Gastroesophageal sphincter (tissue), 4 donors: Measurements from ENCODE around the gene FBXW12. TPM values are rescaled to one million over a fixed set of nuclear protein-coding genes. Genes with fewer than 3 reads are reported as not detected.

Experiments
- ATAC-seq: fragments of 150-250 bp; one replicate; pipeline ENCODE4 v1.9.1; 2016; ENCODE audit warnings: mild to moderate bottlenecking, moderate library complexity
- H3K27ac ChIP-seq, 4 donors: fragments of 200-600 bp; sonication (generic) in 3 of 4; 1 replicate in 3 of 4; 2 replicates in 1 of 4; pipeline ENCODE4 v1.5.1; 2016 to 2019
- H3K27me3 ChIP-seq: fragments of 200-600 bp; sonication (generic); one replicate; pipeline ENCODE4 v1.5.1; 2019
- H3K36me3 ChIP-seq, 2 donors: fragments of 200-600 bp; sonication (generic); one replicate each; pipeline ENCODE4 v1.5.1; 2019; ENCODE audit warnings: control low read depth in 1 of 2
- H3K4me1 ChIP-seq, 3 donors: fragments of 200-600 bp; sonication (generic); 1 replicate in 2 of 3; 2 replicates in 1 of 3; pipeline ENCODE4 v1.5.1; 2016 to 2019; ENCODE audit warnings: control low read depth in 2 of 3
- H3K4me3 ChIP-seq, 2 donors: fragments of 200-600 bp; sonication (generic); one replicate each; pipeline ENCODE4 v1.5.1; 2019; ENCODE audit warnings: mild to moderate bottlenecking in 1 of 2, moderate library complexity in 1 of 2
- H3K9me3 ChIP-seq, 3 donors: fragments of 200-600 bp; sonication (generic); one replicate each; pipeline ENCODE4 v1.5.1; 2017 to 2019; ENCODE audit warnings: control low read depth in 2 of 3
- EP300 ChIP-seq: sonication (generic); formaldehyde crosslinking; IDR thresholded peaks from one replicate; pipeline ENCODE4 v1.6.1; 2017; ENCODE audit warnings: antibody characterized with exemption, mild to moderate bottlenecking
- POLR2A ChIP-seq, 2 donors: fragments of 450-650 bp; IDR thresholded peaks; one replicate each; pipeline ENCODE4 v1.6.1; 2017; ENCODE audit warnings: antibody characterized with exemption in 2 of 2, mild to moderate bottlenecking in 2 of 2, moderate library complexity in 1 of 2
- POLR2AphosphoS5 ChIP-seq: sonication (generic); formaldehyde crosslinking; IDR thresholded peaks from one replicate; pipeline ENCODE4 v1.6.1; 2017; ENCODE audit warnings: antibody characterized with exemption
- WGBS, 2 donors: methylation state at CpG; one replicate each; pipeline ENCODE4 v1.1.5; 2018; ENCODE audit warnings: low coverage in 1 of 2; 5-methylcytosine and 5-hydroxymethylcytosine counted together
- total RNA-seq, 4 donors: library from RNA; depleted of rRNA; stranded (reverse); fragments of >200 nt; gene quantifications; one replicate each; pipeline ENCODE4 v1.1.0, GENCODE V29; 2016
- TF ChIP-seq, protein P1 (sequence below), 4 experiments: fragments of 200-600 bp in 2 of 4; fragments of 450-650 bp in 2 of 4; sonication (generic) in 1 of 4; IDR thresholded peaks; one replicate each; pipeline ENCODE4 v1.5.1; 2017 to 2019; ENCODE audit warnings: antibody characterized with exemption in 4 of 4, mild to moderate bottlenecking in 2 of 4, moderate library complexity in 2 of 4

Gene FBXW12
- total RNA-seq, 4 donors from 2014 or later = not detected

DNA sequence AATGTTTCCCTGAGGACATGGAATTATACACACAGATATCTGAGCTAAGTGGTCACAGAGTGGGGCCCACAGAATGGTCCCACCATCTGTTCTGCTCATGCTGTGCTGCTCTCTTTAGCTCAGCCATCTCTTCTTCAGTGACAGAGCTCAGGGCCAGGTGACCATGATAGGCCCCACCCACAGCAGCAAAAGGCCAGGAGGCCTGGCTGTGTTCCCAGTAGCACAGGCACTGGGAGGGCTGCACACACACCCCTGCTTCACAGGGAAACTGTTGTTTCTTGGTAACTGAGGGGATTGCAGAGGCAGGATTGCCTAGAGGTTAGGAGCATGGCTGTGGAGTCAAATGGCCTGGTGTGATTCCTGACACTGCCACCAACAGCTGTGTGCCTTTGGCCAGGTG is 4.8 kb upstream of the FBXW12 start:
- no peak for ATAC-seq
- H3K27me3 ChIP-seq = no peaks in the 10 kb centered on the region

DNA sequence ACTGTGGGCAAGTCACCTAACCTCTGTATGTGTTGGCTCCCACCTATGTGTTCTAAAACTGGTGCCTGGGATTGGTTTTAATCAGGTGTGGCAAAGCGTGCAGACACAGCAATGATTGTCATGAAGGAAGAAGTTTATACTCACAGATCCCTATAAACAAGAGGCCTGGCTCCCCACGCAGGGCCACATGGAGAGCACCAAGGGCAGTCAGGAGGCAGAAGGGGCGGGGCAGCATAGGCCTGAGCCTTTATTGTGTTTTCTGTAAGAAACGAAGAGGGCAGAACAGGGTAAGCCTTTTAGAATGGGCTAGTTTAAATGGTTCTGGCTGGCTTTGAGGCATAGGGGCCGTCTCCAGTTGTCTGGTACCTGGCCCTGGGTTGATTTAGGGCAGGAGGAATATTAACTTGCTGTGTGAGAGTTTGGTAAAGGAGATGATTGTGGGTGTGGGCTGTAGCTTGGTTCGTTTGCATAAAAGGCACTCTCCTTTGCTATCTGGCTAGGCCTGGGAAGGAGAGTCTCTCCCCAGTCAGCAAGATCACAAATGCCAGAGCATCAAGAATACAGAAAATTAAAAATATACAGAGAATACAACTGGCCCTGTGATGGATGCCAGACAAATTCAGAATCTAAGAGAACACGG is 2.2 kb upstream of the FBXW12 start:
- TF ChIP-seq POLR2AphosphoS5 (no peak), POLR2A (IDR thresholded peaks at IDR 0.05) (no peak), EP300 (no peak)
- TF ChIP-seq, protein P1, sequence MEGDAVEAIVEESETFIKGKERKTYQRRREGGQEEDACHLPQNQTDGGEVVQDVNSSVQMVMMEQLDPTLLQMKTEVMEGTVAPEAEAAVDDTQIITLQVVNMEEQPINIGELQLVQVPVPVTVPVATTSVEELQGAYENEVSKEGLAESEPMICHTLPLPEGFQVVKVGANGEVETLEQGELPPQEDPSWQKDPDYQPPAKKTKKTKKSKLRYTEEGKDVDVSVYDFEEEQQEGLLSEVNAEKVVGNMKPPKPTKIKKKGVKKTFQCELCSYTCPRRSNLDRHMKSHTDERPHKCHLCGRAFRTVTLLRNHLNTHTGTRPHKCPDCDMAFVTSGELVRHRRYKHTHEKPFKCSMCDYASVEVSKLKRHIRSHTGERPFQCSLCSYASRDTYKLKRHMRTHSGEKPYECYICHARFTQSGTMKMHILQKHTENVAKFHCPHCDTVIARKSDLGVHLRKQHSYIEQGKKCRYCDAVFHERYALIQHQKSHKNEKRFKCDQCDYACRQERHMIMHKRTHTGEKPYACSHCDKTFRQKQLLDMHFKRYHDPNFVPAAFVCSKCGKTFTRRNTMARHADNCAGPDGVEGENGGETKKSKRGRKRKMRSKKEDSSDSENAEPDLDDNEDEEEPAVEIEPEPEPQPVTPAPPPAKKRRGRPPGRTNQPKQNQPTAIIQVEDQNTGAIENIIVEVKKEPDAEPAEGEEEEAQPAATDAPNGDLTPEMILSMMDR (IDR thresholded peaks at IDR 0.05) = no peak
- Histone ChIP-seq H3K9me3 (no peaks in the 10 kb centered on the region), H3K4me3 (no peak overlapping the region), H3K36me3 (no peaks in the 10 kb centered on the region), H3K27ac (no peak overlapping the region), H3K4me1 (no peaks in the 10 kb centered on the region), H3K27me3 (no peaks in the 10 kb centered on the region)
- ATAC-seq = no peak
- whole genome bisulfite sequencing, 2 donors = 54 to 67% methylated on average over 2 to 4 of the region's 7 CpGs

More for the DNA sequence above, 4.8 kb upstream of the FBXW12 start:
- no peaks in the 10 kb centered on the region for H3K4me1 ChIP-seq
- no peaks in the 10 kb centered on the region for H3K36me3 ChIP-seq
- no peaks in the 10 kb centered on the region for H3K9me3 ChIP-seq
- no peak for TF ChIP-seq EP300
- TF ChIP-seq, protein P1 (IDR thresholded peaks at IDR 0.05) = no peak
- TF ChIP-seq POLR2A (IDR thresholded peaks at IDR 0.05) = no peak
- no peak overlapping the region for H3K4me3 ChIP-seq
- no peak overlapping the region for H3K27ac ChIP-seq

DNA sequence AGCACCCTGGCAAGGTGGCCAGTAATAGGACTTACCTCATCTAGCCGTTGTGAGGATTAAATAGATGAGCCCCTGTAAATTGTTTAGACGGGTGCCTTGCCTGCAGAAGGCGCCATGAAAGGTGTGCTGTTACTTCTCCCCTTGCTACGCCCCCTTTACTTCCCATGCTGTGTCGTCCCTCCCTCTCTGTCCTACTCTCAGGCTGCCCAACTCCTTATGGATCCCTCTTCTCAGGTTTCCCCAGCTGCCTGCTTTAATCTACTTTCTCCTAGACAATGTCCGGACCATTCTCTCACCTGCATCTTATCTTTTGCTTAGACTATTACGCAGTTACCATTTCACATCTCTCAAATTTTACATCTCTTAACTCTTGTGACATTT is 1.7 kb upstream of the FBXW12 start:
- TF ChIP-seq, protein P1 (IDR thresholded peaks at IDR 0.05) = no peak
- TF ChIP-seq EP300 (no peak), POLR2AphosphoS5 (no peak), POLR2A (IDR thresholded peaks at IDR 0.05) (no peak)
- H3K36me3 ChIP-seq = no peaks in the 10 kb centered on the region
- H3K27ac ChIP-seq = no peak overlapping the region
- 46 to 73% methylated on average over 5 to 7 of the region's 7 CpGs for whole genome bisulfite sequencing, 2 donors
- H3K4me1 ChIP-seq = no peaks in the 10 kb centered on the region
- H3K4me3 ChIP-seq = no peak overlapping the region
- H3K27me3 ChIP-seq = no peaks in the 10 kb centered on the region
- ATAC-seq = no peak
- no peaks in the 10 kb centered on the region for H3K9me3 ChIP-seq

DNA sequence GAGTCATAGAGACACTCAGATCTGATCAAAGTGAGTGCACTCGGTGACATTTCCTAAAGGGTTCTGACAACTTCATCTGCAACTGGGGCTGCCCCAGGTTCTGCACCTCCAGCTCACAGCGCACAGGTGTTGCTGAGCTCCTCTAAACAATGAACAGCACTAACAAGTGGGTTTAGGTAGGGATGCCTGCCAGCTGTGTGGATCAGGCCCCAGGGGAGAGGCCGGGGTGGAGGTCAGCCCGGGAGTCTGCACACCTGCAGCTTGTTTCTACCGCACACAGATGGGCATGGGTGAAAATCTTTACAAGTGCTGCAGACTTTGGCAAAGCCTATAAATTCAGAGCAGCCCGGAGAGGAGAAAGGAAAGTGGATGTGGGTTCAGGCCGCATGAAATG is 355 bp downstream of the FBXW12 start:
- Histone ChIP-seq H3K9me3 (no peaks in the 10 kb centered on the region), H3K4me3 (no peak overlapping the region), H3K27ac (no peak overlapping the region), H3K4me1 (no peaks in the 10 kb centered on the region), H3K36me3 (no peaks in the 10 kb centered on the region), H3K27me3 (no peaks in the 10 kb centered on the region)
- no peak for ATAC-seq
- 73 to 88% methylated on average over 1 to 3 of the region's 7 CpGs for WGBS, 2 donors
- TF ChIP-seq POLR2AphosphoS5 = no peak
- TF ChIP-seq POLR2A (IDR thresholded peaks at IDR 0.05) = no peak
- TF ChIP-seq, protein P1 (IDR thresholded peaks at IDR 0.05) = no peak
- no peak for TF ChIP-seq EP300

DNA sequence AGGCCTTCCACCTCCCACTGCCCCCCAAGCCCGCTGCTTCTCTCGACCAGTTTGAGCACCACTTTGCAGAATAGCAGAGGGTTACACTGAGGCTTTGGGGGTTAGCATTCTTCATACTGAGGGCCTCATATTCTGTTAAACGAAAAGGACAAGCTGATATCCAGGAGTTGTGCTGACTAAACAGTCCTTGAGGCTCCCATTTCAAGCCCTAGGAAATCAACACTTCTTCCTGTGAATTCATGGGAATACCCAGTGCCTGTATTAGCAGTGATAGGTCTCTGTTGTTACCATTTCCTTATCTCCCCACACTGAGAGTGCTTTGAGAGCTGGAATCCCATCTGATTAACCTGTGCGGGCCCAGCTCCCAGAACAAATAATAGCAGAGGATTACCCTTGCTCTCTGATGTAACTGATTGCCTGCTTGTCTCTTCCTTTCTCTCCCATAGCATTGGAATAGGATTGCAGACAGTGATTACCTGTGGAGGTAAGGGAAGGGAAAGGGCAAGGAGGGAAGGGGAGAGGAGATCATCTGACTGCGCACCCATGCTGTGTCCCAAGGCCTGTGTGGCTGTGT is 930 bp downstream of the FBXW12 start:
- no peaks in the 10 kb centered on the region for H3K27me3 ChIP-seq
- WGBS, 2 donors = 53 to 88% methylated on average over 2 to 4 of the region's 5 CpGs
- ATAC-seq = no peak
- H3K9me3 ChIP-seq = no peaks in the 10 kb centered on the region
- H3K27ac ChIP-seq = no peak overlapping the region
- H3K36me3 ChIP-seq = no peaks in the 10 kb centered on the region
- no peaks in the 10 kb centered on the region for H3K4me1 ChIP-seq
- TF ChIP-seq EP300 = no peak
- no peak for TF ChIP-seq POLR2AphosphoS5
- TF ChIP-seq, protein P1 (IDR thresholded peaks at IDR 0.05) = no peak
- TF ChIP-seq POLR2A (IDR thresholded peaks at IDR 0.05) = no peak
- no peak overlapping the region for H3K4me3 ChIP-seq
